ENCODE data around the gene CFAP99. TPM values are rescaled to one million over a fixed set of nuclear protein-coding genes. Genes with fewer than 3 reads are reported as not detected.

The CFAP99 gene
- total RNA-seq, 2 experiments from 2014 or later: not detected

- Mint-ChIP-seq H3K36me3 (ENCODE audit: low read depth) (no peaks in the 10 kb centered on the region), H3K4me1 (ENCODE audit: low read depth) (peaks cover 10% of the 10 kb centered on the region), H3K4me3 (no peak overlapping the region), H3K27ac (no peak overlapping the region), H3K27me3 (ENCODE audit: low read depth) (no peaks in the 10 kb centered on the region), H3K9me3 (no peaks in the 10 kb centered on the region)
- CTCF ChIA-PET: no interaction called here
- DNase-seq: no peak
- intact Hi-C loops (cut with micrococcal nuclease): no loop called here
These were observed 35.0 kb upstream of the CFAP99 start for GRCh38 chr4:2383760-2384159.

GRCh38 chr4:2384245-2384644, 34.5 kb upstream of the CFAP99 start:
- Mint-ChIP-seq H3K36me3 (ENCODE audit: low read depth) (no peaks in the 10 kb centered on the region), H3K4me3 (no peak overlapping the region), H3K4me1 (ENCODE audit: low read depth) (peaks cover 10% of the 10 kb centered on the region), H3K27ac (no peak overlapping the region), H3K9me3 (no peaks in the 10 kb centered on the region), H3K27me3 (ENCODE audit: low read depth) (no peaks in the 10 kb centered on the region)
- intact Hi-C loops (cut with micrococcal nuclease): no loop called here
- CTCF ChIA-PET: no interaction called here
- no peak for DNase-seq

GRCh38 chr4:2385516-2385915, 33.2 kb upstream of the CFAP99 start:
- no peaks in the 10 kb centered on the region for H3K27me3 Mint-ChIP-seq (ENCODE audit: low read depth)
- peaks cover 10% of the 10 kb centered on the region for H3K4me1 Mint-ChIP-seq (ENCODE audit: low read depth)
- CTCF ChIA-PET: no interaction called here
- no peaks in the 10 kb centered on the region for H3K9me3 Mint-ChIP-seq
- DNase-seq: no peak
- no peak overlapping the region for H3K27ac Mint-ChIP-seq
- intact Hi-C loops (cut with micrococcal nuclease): no loop called here
- H3K4me3 Mint-ChIP-seq: no peak overlapping the region
- H3K36me3 Mint-ChIP-seq (ENCODE audit: low read depth): no peaks in the 10 kb centered on the region

- Mint-ChIP-seq H3K36me3 (ENCODE audit: low read depth) (no peaks in the 10 kb centered on the region), H3K27ac (no peak overlapping the region), H3K4me1 (ENCODE audit: low read depth) (peaks cover 13% of the 10 kb centered on the region), H3K4me3 (no peak overlapping the region), H3K9me3 (no peaks in the 10 kb centered on the region), H3K27me3 (ENCODE audit: low read depth) (peaks cover 3% of the 10 kb centered on the region)
- intact Hi-C loops (cut with micrococcal nuclease): no loop called here
- CTCF ChIA-PET: no interaction called here
- DNase-seq: no peak
These were observed 32.0 kb upstream of the CFAP99 start for GRCh38 chr4:2386717-2387116.

GRCh38 chr4:2387218-2387617, 31.5 kb upstream of the CFAP99 start:
- CTCF ChIA-PET: no interaction called here
- H3K4me1 Mint-ChIP-seq (ENCODE audit: low read depth): peaks cover 13% of the 10 kb centered on the region
- intact Hi-C loops (cut with micrococcal nuclease): no loop called here
- no peak for DNase-seq
- peaks cover 3% of the 10 kb centered on the region for H3K27me3 Mint-ChIP-seq (ENCODE audit: low read depth)
- no peaks in the 10 kb centered on the region for H3K9me3 Mint-ChIP-seq
- H3K36me3 Mint-ChIP-seq (ENCODE audit: low read depth): no peaks in the 10 kb centered on the region
- H3K4me3 Mint-ChIP-seq: no peak overlapping the region
- no peak overlapping the region for H3K27ac Mint-ChIP-seq

- no peak overlapping the region for H3K27ac Mint-ChIP-seq
- CTCF ChIA-PET: no interaction called here
These were observed 30.9 kb upstream of the CFAP99 start for GRCh38 chr4:2387829-2388228.

GRCh38 chr4:2388429-2389182, 30.1 kb upstream of the CFAP99 start:
- Mint-ChIP-seq H3K27ac (no peak overlapping the region), H3K9me3 (no peaks in the 10 kb centered on the region), H3K36me3 (ENCODE audit: low read depth) (no peaks in the 10 kb centered on the region), H3K27me3 (ENCODE audit: low read depth) (peaks cover 3% of the 10 kb centered on the region), H3K4me3 (no peak overlapping the region), H3K4me1 (ENCODE audit: low read depth) (peaks cover 8% of the 10 kb centered on the region)
- intact Hi-C loops (cut with micrococcal nuclease): no loop called here
- no peak for DNase-seq
- CTCF ChIA-PET: no interaction called here

More at GRCh38 chr4:2387829-2388228, 30.9 kb upstream of the CFAP99 start:
- H3K4me1 Mint-ChIP-seq (ENCODE audit: low read depth): peaks cover 9% of the 10 kb centered on the region
- H3K4me3 Mint-ChIP-seq: no peak overlapping the region
- H3K27me3 Mint-ChIP-seq (ENCODE audit: low read depth): peaks cover 3% of the 10 kb centered on the region
- H3K36me3 Mint-ChIP-seq (ENCODE audit: low read depth): no peaks in the 10 kb centered on the region
- intact Hi-C loops (cut with micrococcal nuclease): no loop called here
- H3K9me3 Mint-ChIP-seq: no peaks in the 10 kb centered on the region
- DNase-seq: no peak

GRCh38 chr4:2389691-2390090, 29.1 kb upstream of the CFAP99 start:
- Mint-ChIP-seq H3K4me1 (ENCODE audit: low read depth) (peaks cover 19% of the 10 kb centered on the region), H3K36me3 (ENCODE audit: low read depth) (no peaks in the 10 kb centered on the region), H3K4me3 (no peak overlapping the region), H3K27me3 (ENCODE audit: low read depth) (peaks cover 3% of the 10 kb centered on the region), H3K9me3 (no peaks in the 10 kb centered on the region), H3K27ac (no peak overlapping the region)
- CTCF ChIA-PET: no interaction called here
- DNase-seq: no peak
- intact Hi-C loops (cut with micrococcal nuclease): no loop called here

- Mint-ChIP-seq H3K36me3 (ENCODE audit: low read depth) (no peaks in the 10 kb centered on the region), H3K27me3 (ENCODE audit: low read depth) (peaks cover 3% of the 10 kb centered on the region), H3K4me1 (ENCODE audit: low read depth) (peaks cover 24% of the 10 kb centered on the region), H3K27ac (no peak overlapping the region), H3K4me3 (no peak overlapping the region), H3K9me3 (no peaks in the 10 kb centered on the region)
- intact Hi-C loops (cut with micrococcal nuclease): no loop called here
- CTCF ChIA-PET: interaction anchor here (0.6 kb wide), 1 partner anchor 51 kb away, joined by 5 read pairs; no protein-coding TSS in a partner anchor
- no peak for DNase-seq
These were observed 28.6 kb upstream of the CFAP99 start for GRCh38 chr4:2390146-2390545.

- no peak for DNase-seq
- Mint-ChIP-seq H3K9me3 (no peaks in the 10 kb centered on the region), H3K27me3 (ENCODE audit: low read depth) (peaks cover 3% of the 10 kb centered on the region), H3K4me3 (no peak overlapping the region), H3K4me1 (ENCODE audit: low read depth) (peaks cover 24% of the 10 kb centered on the region), H3K27ac (no peak overlapping the region), H3K36me3 (ENCODE audit: low read depth) (no peaks in the 10 kb centered on the region)
- CTCF ChIA-PET: interaction anchor here (0.6 kb wide), 2 partner anchors 43 to 50 kb away, joined by 5 to 8 read pairs; no protein-coding TSS in a partner anchor
- intact Hi-C loops (cut with micrococcal nuclease): no loop called here
These were observed 27.9 kb upstream of the CFAP99 start for GRCh38 chr4:2390784-2391421.

- no peak overlapping the region for H3K27ac Mint-ChIP-seq
- H3K9me3 Mint-ChIP-seq: no peaks in the 10 kb centered on the region
- peak; percentile 41 for DNase-seq
- H3K27me3 Mint-ChIP-seq (ENCODE audit: low read depth): peaks cover 3% of the 10 kb centered on the region
- H3K4me1 Mint-ChIP-seq (ENCODE audit: low read depth): peaks cover 24% of the 10 kb centered on the region
- no peaks in the 10 kb centered on the region for H3K36me3 Mint-ChIP-seq (ENCODE audit: low read depth)
- CTCF ChIA-PET: interaction anchor here (0.8 to 3.2 kb wide), 4 partner anchors 19 to 174 kb away, joined by 3 to 17 read pairs (median 6); no protein-coding TSS in a partner anchor
- intact Hi-C loops (cut with micrococcal nuclease): no loop called here
- H3K4me3 Mint-ChIP-seq: peak overlapping the region; percentile 57
These were observed 25.1 kb upstream of the CFAP99 start for GRCh38 chr4:2393353-2394270.

- peaks cover 24% of the 10 kb centered on the region for H3K4me1 Mint-ChIP-seq (ENCODE audit: low read depth)
- H3K36me3 Mint-ChIP-seq (ENCODE audit: low read depth): no peaks in the 10 kb centered on the region
- no peaks in the 10 kb centered on the region for H3K9me3 Mint-ChIP-seq
- H3K4me3 Mint-ChIP-seq: no peak overlapping the region
- DNase-seq: no peak
- intact Hi-C loops (cut with micrococcal nuclease): no loop called here
- H3K27me3 Mint-ChIP-seq (ENCODE audit: low read depth): peaks cover 3% of the 10 kb centered on the region
- no peak overlapping the region for H3K27ac Mint-ChIP-seq
- CTCF ChIA-PET: interaction anchor here (3.2 kb wide), 1 partner anchor 18 kb away, joined by 17 read pairs; no protein-coding TSS in a partner anchor
These were observed 24.2 kb upstream of the CFAP99 start for GRCh38 chr4:2394528-2394927.

All from activated naive CD4-positive, alpha-beta T cell treated with anti-CD3 and anti-CD28 coated beads for 36 hours (primary cell).